ENCODE measurements around the gene ARHGEF19. TPM values are rescaled to one million over a fixed set of nuclear protein-coding genes. Genes with fewer than 3 reads are reported as not detected.

Gene ARHGEF19
- total RNA-seq, 2 experiments from 2014 or later: 10.7 to 12.1 TPM

DNA sequence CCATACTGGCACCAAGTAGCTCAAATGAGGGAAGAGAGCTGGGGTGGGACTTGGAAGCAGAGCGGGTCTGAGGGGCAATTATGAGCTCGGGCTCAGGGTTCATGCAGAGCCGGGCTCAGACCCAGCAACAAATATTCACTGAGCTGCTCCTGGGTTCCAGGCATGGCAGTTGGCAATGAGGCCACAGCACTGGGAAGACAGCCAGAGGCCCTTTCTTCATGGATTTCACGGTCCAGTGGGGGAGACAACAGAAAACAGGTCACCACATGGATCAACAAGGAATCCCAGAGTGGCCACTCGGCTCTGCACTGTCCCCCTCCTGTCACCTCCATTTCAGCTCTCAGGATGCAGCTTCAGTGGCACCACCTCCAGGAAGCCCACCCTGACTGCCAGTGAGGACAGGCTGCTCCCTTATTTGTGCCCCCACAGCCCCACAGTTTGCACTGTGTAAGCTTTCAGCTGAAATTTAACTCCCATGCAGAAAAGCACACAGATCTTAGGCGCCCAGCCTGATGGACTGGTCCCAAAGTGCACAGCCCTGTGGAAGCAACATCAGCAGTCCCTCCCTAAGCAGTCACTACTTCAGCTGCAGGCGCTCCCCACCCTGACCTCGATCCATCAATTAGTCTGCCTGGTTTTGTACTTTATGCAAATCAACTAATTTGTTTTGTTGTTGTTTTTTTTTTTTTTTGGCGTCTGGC lies 22.4 kb downstream of the ARHGEF19 start:
- no peak overlapping the region for H3K27ac Mint-ChIP-seq
- POLR2A ChIA-PET: no interaction called here
- CTCF ChIA-PET: interaction anchor here (0.6 to 2.5 kb wide), 6 partner anchors 15 to 123 kb away, joined by 3 to 11 read pairs (median 6); partner anchors contain the start of gene FAM131C
- H3K9me3 Mint-ChIP-seq: no peaks in the 10 kb centered on the region
- H3K4me3 Mint-ChIP-seq: no peak overlapping the region
- DNase-seq: no peak
- peaks cover 4% of the 10 kb centered on the region for H3K4me1 Mint-ChIP-seq
- no peaks in the 10 kb centered on the region for H3K36me3 Mint-ChIP-seq (ENCODE audit: low read depth)
- peaks cover 8% of the 10 kb centered on the region for H3K27me3 Mint-ChIP-seq

DNA sequence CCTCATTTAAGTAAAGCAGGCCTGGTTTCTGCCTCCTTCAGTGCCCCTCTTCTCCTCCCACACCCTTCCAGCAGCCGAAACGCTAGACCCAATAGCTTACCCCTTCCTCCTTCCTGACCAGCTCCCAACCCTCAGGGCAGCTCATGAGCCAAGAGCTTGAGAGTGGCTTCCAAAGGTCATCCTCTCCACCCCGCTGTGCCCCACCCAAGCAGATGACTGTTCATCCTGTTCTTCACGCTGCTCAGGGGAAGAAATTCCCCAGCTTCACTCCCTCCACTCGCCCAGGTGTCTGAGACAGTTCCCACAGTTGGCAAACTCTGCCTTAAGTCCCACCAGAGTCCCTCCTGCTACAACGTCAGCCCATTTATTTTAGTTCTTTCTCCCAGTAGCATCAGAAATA lies 23.4 kb downstream of the ARHGEF19 start:
- H3K36me3 Mint-ChIP-seq (ENCODE audit: low read depth): no peaks in the 10 kb centered on the region
- CTCF ChIA-PET: interaction anchor here (0.5 to 2.0 kb wide), 7 partner anchors 56 to 116 kb away, joined by 3 to 11 read pairs (median 4); partner anchors contain the start of gene FAM131C
- no peak for DNase-seq
- peaks cover 6% of the 10 kb centered on the region for H3K27me3 Mint-ChIP-seq
- no peak overlapping the region for H3K4me3 Mint-ChIP-seq
- POLR2A ChIA-PET: no interaction called here
- H3K4me1 Mint-ChIP-seq: peaks cover 4% of the 10 kb centered on the region
- no peak overlapping the region for H3K27ac Mint-ChIP-seq
- H3K9me3 Mint-ChIP-seq: no peaks in the 10 kb centered on the region

GRCh38 chr1:16187748-16188401 lies 24.6 kb downstream of the ARHGEF19 start:
- Mint-ChIP-seq H3K27me3 (peaks cover 6% of the 10 kb centered on the region), H3K27ac (no peak overlapping the region), H3K36me3 (ENCODE audit: low read depth) (no peaks in the 10 kb centered on the region), H3K4me1 (peaks cover 4% of the 10 kb centered on the region), H3K9me3 (no peaks in the 10 kb centered on the region), H3K4me3 (no peak overlapping the region)
- POLR2A ChIA-PET: no interaction called here
- peak; percentile 77 for DNase-seq
- CTCF ChIA-PET: interaction anchor here (0.6 to 1.7 kb wide), 7 partner anchors 26 to 112 kb away, joined by 3 to 11 read pairs (median 4); no protein-coding TSS in a partner anchor

DNA sequence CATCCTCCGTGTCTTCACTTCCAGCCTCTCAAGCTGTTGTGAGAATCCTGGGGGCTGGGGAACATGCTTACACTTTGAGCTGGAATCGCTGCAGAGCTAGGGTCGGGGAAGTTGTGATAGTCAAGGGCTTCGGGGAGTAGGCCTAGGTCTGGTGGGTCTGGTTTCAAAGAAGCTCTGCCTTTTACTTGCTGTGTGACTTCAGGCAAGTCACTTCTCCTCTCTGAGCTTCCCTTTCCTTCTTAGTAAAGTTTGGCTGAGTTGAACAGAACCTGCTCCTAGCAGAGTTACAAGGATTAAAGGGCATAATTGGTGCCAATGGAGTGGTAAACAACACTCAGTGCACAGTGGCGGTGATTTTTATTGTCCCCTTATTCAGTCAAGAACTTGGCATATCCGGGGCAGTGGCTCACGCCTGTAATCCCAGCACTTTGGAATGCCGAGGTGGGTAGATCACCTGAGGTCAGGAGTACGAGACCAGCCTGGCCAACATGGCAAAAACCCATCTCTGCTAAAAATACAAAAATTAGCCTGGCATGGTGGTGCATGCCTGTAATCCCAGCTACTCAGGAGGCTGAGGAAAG lies 25.7 kb downstream of the ARHGEF19 start:
- no peak overlapping the region for H3K4me3 Mint-ChIP-seq
- DNase-seq: no peak
- no peaks in the 10 kb centered on the region for H3K9me3 Mint-ChIP-seq
- H3K27me3 Mint-ChIP-seq: peaks cover 6% of the 10 kb centered on the region
- no peaks in the 10 kb centered on the region for H3K36me3 Mint-ChIP-seq (ENCODE audit: low read depth)
- no peak overlapping the region for H3K27ac Mint-ChIP-seq
- ChIA-PET POLR2A (no interaction called here), CTCF (interaction anchor here (0.5 to 1.7 kb wide), 8 partner anchors 25 to 282 kb away, joined by 3 to 15 read pairs (median 4); partner anchors contain the start of gene ARHGEF19)
- peaks cover 4% of the 10 kb centered on the region for H3K4me1 Mint-ChIP-seq

- DNase-seq: no peak
- peaks cover 4% of the 10 kb centered on the region for H3K4me1 Mint-ChIP-seq
- H3K9me3 Mint-ChIP-seq: no peaks in the 10 kb centered on the region
- CTCF ChIA-PET: interaction anchor here (0.9 to 1.6 kb wide), 2 partner anchors 30 to 106 kb away, joined by 3 to 5 read pairs; no protein-coding TSS in a partner anchor
- H3K4me3 Mint-ChIP-seq: no peak overlapping the region
- no peak overlapping the region for H3K27ac Mint-ChIP-seq
- no peaks in the 10 kb centered on the region for H3K36me3 Mint-ChIP-seq (ENCODE audit: low read depth)
- H3K27me3 Mint-ChIP-seq: no peaks in the 10 kb centered on the region
- POLR2A ChIA-PET: no interaction called here
These were observed 27.7 kb downstream of the ARHGEF19 start for GRCh38 chr1:16184557-16185303.

GRCh38 chr1:16183765-16184556 lies 28.5 kb downstream of the ARHGEF19 start:
- Mint-ChIP-seq H3K27ac (no peak overlapping the region), H3K36me3 (ENCODE audit: low read depth) (no peaks in the 10 kb centered on the region), H3K9me3 (no peaks in the 10 kb centered on the region), H3K27me3 (no peaks in the 10 kb centered on the region), H3K4me1 (peaks cover 4% of the 10 kb centered on the region), H3K4me3 (no peak overlapping the region)
- ChIA-PET POLR2A (no interaction called here), CTCF (interaction anchor here (0.9 to 1.6 kb wide), 2 partner anchors 29 to 105 kb away, joined by 3 to 5 read pairs; no protein-coding TSS in a partner anchor)
- no peak for DNase-seq

DNA sequence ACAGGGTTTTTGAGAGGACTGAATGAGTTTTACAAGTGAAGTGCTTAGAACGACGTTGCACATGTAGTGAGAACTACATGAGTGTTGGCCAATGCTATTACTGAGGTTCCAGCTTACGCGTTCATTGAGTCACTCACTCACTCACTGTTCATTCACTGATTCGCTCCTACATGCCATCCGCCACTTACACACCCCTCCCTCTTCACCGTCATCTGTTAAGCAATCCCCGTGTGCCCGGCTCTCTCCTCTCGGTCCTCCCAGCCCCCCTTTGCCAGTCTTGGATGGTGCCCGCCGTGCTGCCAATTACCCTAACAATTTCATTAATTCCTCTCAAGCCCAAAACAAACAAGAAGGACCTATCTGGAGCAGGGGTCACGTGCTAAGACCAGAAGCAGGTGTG lies 29.3 kb downstream of the ARHGEF19 start:
- CTCF ChIA-PET: no interaction called here
- no peaks in the 10 kb centered on the region for H3K27me3 Mint-ChIP-seq
- POLR2A ChIA-PET: no interaction called here
- H3K27ac Mint-ChIP-seq: no peak overlapping the region
- H3K4me3 Mint-ChIP-seq: no peak overlapping the region
- peaks cover 4% of the 10 kb centered on the region for H3K4me1 Mint-ChIP-seq
- H3K9me3 Mint-ChIP-seq: no peaks in the 10 kb centered on the region
- DNase-seq: no peak
- no peaks in the 10 kb centered on the region for H3K36me3 Mint-ChIP-seq (ENCODE audit: low read depth)

DNA sequence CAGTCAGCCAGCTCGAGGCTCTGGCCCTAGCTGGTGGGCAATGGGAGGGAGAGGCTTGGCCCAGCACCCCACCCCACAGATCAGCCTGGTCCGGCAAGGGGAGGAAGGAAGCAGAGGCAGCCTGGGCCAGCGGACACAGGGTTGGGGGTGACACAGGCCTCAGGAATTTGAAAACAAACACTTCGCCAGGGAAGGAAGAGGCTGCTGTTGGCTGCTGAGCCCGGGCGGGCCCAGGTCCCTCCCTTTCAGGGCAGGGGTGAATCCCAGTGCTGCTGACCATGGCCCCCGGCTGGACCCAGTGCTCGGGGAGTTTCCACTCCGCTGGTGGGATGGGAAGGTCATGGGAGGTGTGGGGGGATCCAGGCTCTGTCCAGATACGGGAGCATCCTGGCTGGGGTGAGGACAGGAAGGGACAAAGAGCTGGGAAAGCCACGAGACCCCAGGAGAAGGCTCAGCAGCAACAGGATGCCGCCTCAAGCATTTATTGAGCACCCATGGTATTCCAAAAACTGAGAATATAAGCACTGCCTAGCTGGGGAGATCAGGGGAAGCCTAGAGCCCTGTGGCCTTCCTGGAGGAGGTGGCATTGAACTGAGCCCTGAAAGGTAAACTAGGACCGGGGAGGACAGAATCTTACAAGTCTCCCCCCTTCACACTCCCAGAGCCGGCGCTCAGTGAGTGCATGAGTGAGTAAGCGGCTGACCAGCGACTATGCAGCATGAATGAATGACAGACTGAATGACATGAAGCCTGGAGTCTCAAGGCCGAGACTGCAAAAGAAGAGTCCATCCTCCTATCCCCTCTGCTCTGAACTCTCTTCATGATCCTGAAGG lies 30.3 kb downstream of the ARHGEF19 start:
- CTCF ChIA-PET: interaction anchor here (1.0 to 2.0 kb wide), 3 partner anchors 35 to 163 kb away, joined by 3 to 7 read pairs (median 5); no protein-coding TSS in a partner anchor
- POLR2A ChIA-PET: interaction anchor here (1.0 kb wide), 1 partner anchor 102 kb away, joined by 3 read pairs; no protein-coding TSS in a partner anchor
- DNase-seq: no peak
- no peaks in the 10 kb centered on the region for H3K9me3 Mint-ChIP-seq
- no peaks in the 10 kb centered on the region for H3K27me3 Mint-ChIP-seq
- no peaks in the 10 kb centered on the region for H3K36me3 Mint-ChIP-seq (ENCODE audit: low read depth)
- no peak overlapping the region for H3K27ac Mint-ChIP-seq
- no peaks in the 10 kb centered on the region for H3K4me1 Mint-ChIP-seq
- H3K4me3 Mint-ChIP-seq: no peak overlapping the region

DNA sequence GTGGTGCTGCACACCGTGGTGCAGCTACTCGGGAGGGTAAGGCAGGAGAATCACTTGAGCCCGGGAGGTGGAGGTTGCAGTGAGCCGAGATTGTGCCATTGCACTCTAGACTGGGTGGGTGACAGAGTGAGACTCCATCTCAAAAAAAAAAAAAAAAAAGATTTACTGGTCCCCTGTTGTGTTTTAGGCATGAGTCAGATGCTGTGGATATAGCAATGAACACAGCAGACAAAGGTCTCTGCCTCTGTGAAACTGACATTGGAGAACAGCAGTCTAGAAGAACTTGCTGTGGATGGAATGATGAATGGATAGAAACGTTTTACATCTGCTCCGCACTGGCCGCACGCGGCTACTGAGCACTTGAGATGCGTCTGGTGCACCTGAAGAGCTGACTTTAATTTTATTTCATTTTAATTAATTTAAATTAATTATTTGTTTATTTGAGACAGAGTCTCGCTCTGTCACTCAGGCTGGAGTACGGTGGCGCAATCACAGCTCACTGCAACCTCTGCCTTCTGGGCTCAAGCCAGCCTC lies 32.1 kb downstream of the ARHGEF19 start:
- Mint-ChIP-seq H3K4me1 (no peaks in the 10 kb centered on the region), H3K4me3 (no peak overlapping the region), H3K36me3 (ENCODE audit: low read depth) (no peaks in the 10 kb centered on the region), H3K27ac (no peak overlapping the region), H3K9me3 (no peaks in the 10 kb centered on the region), H3K27me3 (no peaks in the 10 kb centered on the region)
- CTCF ChIA-PET: interaction anchor here (0.5 to 2.0 kb wide), 4 partner anchors 15 to 457 kb away, joined by 3 to 7 read pairs (median 4); no protein-coding TSS in a partner anchor
- POLR2A ChIA-PET: interaction anchor here (0.7 kb wide), 1 partner anchor 21 kb away, joined by 4 read pairs; no protein-coding TSS in a partner anchor
- DNase-seq: no peak

- H3K9me3 Mint-ChIP-seq: no peaks in the 10 kb centered on the region
- H3K4me1 Mint-ChIP-seq: no peaks in the 10 kb centered on the region
- CTCF ChIA-PET: interaction anchor here (0.6 to 1.7 kb wide), 2 partner anchors 96 to 124 kb away, joined by 3 read pairs; no protein-coding TSS in a partner anchor
- H3K36me3 Mint-ChIP-seq (ENCODE audit: low read depth): no peaks in the 10 kb centered on the region
- no peak overlapping the region for H3K4me3 Mint-ChIP-seq
- peak overlapping the region; percentile 50 for H3K27ac Mint-ChIP-seq
- POLR2A ChIA-PET: no interaction called here
- no peak for DNase-seq
- no peaks in the 10 kb centered on the region for H3K27me3 Mint-ChIP-seq
These were observed 33.6 kb downstream of the ARHGEF19 start for GRCh38 chr1:16178596-16179497.
